HepG2 (cell line): ENCODE data around the gene IQCN. TPM values are rescaled to one million over a fixed set of nuclear protein-coding genes. Genes with fewer than 3 reads are reported as not detected.

Experiments used
- CBX5 ChIP-seq: sonication (generic); formaldehyde crosslinking; IDR thresholded peaks from 2 replicates; pipeline ENCODE4 v1.4.0; 2020; ENCODE audit warnings: missing genetic modification reagents, borderline replicate concordance
- EEA1 ChIP-seq: sonication (generic); formaldehyde crosslinking; IDR thresholded peaks from 2 replicates; pipeline ENCODE4 v1.5.1; 2020; ENCODE audit warnings: mild to moderate bottlenecking, missing genetic modification reagents, borderline replicate concordance
- FOXK1 ChIP-seq: sonication (generic); formaldehyde crosslinking; IDR thresholded peaks from 2 replicates; pipeline ENCODE4 v1.4.0; 2020; ENCODE audit warnings: low read depth, missing genetic modification reagents, borderline replicate concordance
- HMG20B ChIP-seq: conservative IDR thresholded peaks from 2 replicates; pipeline ENCODE4 v1.6.1; 2016; ENCODE audit warnings: missing genetic modification reagents, missing compliant biosample characterization
- ISL2 ChIP-seq: sonication (generic); formaldehyde crosslinking; IDR thresholded peaks from 2 replicates; pipeline ENCODE4 v1.5.0; 2020; ENCODE audit warnings: missing genetic modification reagents
- NFE2L1 ChIP-seq: sonication (generic); formaldehyde crosslinking; IDR thresholded peaks from 2 replicates; pipeline ENCODE4 v1.4.0; 2020; ENCODE audit warnings: missing genetic modification reagents, mild to moderate bottlenecking, borderline replicate concordance
- PITX1 ChIP-seq: sonication (generic); formaldehyde crosslinking; IDR thresholded peaks from 2 replicates; pipeline ENCODE4 v1.5.1; 2020; ENCODE audit warnings: mild to moderate bottlenecking, missing genetic modification reagents
- RFXAP ChIP-seq: sonication (generic); formaldehyde crosslinking; IDR thresholded peaks from 2 replicates; pipeline ENCODE4 v1.4.0; 2020; ENCODE audit warnings: missing genetic modification reagents, borderline replicate concordance
- ZNF629 ChIP-seq: sonication (generic); formaldehyde crosslinking; conservative IDR thresholded peaks from 2 replicates; pipeline ENCODE4 v1.5.0; 2020; ENCODE audit warnings: missing genetic modification reagents
- polyA plus RNA-seq, 8 experiments: library from polyadenylated mRNA; depleted of rRNA in 3 of 8; stranded (reverse) in 7 of 8; unstranded in 1 of 8; fragments of >200 nt; fragmentation: Illumina TruSeq in 4 of 8; extraction: Trizol in 4 of 8; gene quantifications; 2 replicates each; pipeline versions ENCODE4 v1.2.1 to v1.2.3, GENCODE V29; 2011 to 2016; ENCODE audit warnings: low read depth in 4 of 8, missing spikeins in 1 of 8, mixed read lengths in 1 of 8; ENCODE audit not compliant: insufficient read depth in 1 of 8
- total RNA-seq, 5 experiments: library from RNA; depleted of rRNA; stranded (reverse); fragments of >200 nt; fragmentation: Illumina TruSeq; extraction: Trizol; gene quantifications; 2 replicates each; pipeline ENCODE4 v1.2.3, GENCODE V29; 2016; ENCODE audit warnings: low read depth in 1 of 5
- TF ChIP-seq, protein P1 (sequence below): sonication (generic); formaldehyde crosslinking; IDR thresholded peaks from 2 replicates; pipeline ENCODE4 v1.4.0; 2020; ENCODE audit warnings: missing genetic modification reagents
- TF ChIP-seq, protein P2 (sequence below): sonication (generic); formaldehyde crosslinking; IDR thresholded peaks from 2 replicates; pipeline ENCODE4 v1.4.0; 2020; ENCODE audit warnings: missing genetic modification reagents
- TF ChIP-seq, protein P3 (sequence below): sonication (generic); formaldehyde crosslinking; IDR thresholded peaks from 2 replicates; pipeline ENCODE4 v1.9.0; 2022; ENCODE audit warnings: missing genetic modification reagents, mild to moderate bottlenecking, borderline replicate concordance
- TF ChIP-seq, protein P4 (sequence below): sonication (generic); formaldehyde crosslinking; IDR thresholded peaks from 2 replicates; pipeline ENCODE4 v1.5.1; 2020; ENCODE audit warnings: mild to moderate bottlenecking, missing genetic modification reagents, moderate library complexity
- TF ChIP-seq, protein P5 (sequence below): sonication (generic); formaldehyde crosslinking; IDR thresholded peaks from 2 replicates; pipeline ENCODE4 v1.9.0; 2021; ENCODE audit warnings: missing genetic modification reagents, borderline replicate concordance

IQCN gene
- total and polyA plus RNA-seq, 2 of the 13 experiments (the other 11 are each of a cell fraction or from before 2014, with no cell fraction given) = 0.04 to 0.18 TPM

DNA sequence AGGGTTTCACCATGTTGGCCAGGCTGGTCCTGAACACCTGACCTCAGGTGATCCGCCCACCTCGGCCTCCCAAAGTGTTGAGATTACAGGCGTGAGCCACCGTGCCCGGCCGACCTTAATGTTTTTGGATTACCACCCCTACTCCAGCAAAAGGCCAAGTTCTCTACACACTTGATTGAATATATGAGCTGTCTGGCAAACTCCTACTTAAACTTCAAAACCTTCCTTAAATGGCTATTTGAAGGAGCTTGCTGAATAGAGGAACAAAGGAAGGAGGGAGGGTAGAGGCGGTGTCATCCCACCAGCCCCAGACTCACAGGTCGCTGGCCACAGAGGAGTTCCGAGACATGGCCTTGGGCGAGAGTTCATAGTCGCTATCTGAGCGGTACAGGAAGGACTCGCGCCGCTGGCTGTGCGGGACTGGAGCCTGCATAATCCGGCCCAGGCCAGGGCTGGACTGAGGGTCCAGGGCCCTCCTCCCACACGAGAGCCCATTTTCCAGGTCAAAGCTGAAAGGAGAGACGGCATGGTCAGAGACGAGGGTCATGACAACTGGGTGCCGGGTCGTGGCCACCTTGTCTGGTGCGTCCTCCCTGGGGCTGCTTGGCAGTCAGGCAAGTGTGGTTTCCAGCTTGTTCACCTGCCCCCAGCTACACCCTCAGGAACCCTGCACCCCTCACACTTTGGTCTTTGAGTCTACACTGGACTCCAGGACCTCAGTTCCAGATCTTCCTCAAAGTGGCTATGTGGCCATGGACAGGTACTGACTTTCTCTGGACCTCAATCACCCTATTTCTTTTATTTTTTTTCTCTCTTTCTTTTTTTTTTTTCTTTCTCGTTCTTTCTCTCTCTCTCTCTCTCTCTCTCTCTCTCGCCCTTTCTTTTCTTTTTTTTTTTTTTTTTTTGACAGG is 52.2 kb downstream of the IQCN start (continued):
- TF ChIP-seq, protein P1, sequence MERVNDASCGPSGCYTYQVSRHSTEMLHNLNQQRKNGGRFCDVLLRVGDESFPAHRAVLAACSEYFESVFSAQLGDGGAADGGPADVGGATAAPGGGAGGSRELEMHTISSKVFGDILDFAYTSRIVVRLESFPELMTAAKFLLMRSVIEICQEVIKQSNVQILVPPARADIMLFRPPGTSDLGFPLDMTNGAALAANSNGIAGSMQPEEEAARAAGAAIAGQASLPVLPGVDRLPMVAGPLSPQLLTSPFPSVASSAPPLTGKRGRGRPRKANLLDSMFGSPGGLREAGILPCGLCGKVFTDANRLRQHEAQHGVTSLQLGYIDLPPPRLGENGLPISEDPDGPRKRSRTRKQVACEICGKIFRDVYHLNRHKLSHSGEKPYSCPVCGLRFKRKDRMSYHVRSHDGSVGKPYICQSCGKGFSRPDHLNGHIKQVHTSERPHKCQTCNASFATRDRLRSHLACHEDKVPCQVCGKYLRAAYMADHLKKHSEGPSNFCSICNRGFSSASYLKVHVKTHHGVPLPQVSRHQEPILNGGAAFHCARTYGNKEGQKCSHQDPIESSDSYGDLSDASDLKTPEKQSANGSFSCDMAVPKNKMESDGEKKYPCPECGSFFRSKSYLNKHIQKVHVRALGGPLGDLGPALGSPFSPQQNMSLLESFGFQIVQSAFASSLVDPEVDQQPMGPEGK (CRISPR knock-in tag) = no peak
- TF ChIP-seq, protein P2, sequence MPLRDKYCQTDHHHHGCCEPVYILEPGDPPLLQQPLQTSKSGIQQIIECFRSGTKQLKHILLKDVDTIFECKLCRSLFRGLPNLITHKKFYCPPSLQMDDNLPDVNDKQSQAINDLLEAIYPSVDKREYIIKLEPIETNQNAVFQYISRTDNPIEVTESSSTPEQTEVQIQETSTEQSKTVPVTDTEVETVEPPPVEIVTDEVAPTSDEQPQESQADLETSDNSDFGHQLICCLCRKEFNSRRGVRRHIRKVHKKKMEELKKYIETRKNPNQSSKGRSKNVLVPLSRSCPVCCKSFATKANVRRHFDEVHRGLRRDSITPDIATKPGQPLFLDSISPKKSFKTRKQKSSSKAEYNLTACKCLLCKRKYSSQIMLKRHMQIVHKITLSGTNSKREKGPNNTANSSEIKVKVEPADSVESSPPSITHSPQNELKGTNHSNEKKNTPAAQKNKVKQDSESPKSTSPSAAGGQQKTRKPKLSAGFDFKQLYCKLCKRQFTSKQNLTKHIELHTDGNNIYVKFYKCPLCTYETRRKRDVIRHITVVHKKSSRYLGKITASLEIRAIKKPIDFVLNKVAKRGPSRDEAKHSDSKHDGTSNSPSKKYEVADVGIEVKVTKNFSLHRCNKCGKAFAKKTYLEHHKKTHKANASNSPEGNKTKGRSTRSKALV = peak; percentile 57; the same call in 1 of the 2 replicates
- TF ChIP-seq RFXAP (CRISPR knock-in tag) (no peak), HMG20B (CRISPR knock-in tag) (no peak), CBX5 (CRISPR knock-in tag) (no peak), NFE2L1 (CRISPR knock-in tag) (no peak), FOXK1 (CRISPR knock-in tag) (no peak), EEA1 (no peak), PITX1 (CRISPR knock-in tag) (peak; percentile 60), ISL2 (CRISPR knock-in tag) (no peak), ZNF629 (peak; percentile 93)
- TF ChIP-seq, protein P3, sequence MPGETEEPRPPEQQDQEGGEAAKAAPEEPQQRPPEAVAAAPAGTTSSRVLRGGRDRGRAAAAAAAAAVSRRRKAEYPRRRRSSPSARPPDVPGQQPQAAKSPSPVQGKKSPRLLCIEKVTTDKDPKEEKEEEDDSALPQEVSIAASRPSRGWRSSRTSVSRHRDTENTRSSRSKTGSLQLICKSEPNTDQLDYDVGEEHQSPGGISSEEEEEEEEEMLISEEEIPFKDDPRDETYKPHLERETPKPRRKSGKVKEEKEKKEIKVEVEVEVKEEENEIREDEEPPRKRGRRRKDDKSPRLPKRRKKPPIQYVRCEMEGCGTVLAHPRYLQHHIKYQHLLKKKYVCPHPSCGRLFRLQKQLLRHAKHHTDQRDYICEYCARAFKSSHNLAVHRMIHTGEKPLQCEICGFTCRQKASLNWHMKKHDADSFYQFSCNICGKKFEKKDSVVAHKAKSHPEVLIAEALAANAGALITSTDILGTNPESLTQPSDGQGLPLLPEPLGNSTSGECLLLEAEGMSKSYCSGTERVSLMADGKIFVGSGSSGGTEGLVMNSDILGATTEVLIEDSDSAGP (CRISPR knock-in tag) = peak; percentile 49; the same call in 1 of the 2 replicates
- TF ChIP-seq, protein P4, sequence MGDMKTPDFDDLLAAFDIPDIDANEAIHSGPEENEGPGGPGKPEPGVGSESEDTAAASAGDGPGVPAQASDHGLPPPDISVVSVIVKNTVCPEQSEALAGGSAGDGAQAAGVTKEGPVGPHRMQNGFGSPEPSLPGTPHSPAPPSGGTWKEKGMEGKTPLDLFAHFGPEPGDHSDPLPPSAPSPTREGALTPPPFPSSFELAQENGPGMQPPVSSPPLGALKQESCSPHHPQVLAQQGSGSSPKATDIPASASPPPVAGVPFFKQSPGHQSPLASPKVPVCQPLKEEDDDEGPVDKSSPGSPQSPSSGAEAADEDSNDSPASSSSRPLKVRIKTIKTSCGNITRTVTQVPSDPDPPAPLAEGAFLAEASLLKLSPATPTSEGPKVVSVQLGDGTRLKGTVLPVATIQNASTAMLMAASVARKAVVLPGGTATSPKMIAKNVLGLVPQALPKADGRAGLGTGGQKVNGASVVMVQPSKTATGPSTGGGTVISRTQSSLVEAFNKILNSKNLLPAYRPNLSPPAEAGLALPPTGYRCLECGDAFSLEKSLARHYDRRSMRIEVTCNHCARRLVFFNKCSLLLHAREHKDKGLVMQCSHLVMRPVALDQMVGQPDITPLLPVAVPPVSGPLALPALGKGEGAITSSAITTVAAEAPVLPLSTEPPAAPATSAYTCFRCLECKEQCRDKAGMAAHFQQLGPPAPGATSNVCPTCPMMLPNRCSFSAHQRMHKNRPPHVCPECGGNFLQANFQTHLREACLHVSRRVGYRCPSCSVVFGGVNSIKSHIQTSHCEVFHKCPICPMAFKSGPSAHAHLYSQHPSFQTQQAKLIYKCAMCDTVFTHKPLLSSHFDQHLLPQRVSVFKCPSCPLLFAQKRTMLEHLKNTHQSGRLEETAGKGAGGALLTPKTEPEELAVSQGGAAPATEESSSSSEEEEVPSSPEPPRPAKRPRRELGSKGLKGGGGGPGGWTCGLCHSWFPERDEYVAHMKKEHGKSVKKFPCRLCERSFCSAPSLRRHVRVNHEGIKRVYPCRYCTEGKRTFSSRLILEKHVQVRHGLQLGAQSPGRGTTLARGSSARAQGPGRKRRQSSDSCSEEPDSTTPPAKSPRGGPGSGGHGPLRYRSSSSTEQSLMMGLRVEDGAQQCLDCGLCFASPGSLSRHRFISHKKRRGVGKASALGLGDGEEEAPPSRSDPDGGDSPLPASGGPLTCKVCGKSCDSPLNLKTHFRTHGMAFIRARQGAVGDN (CRISPR knock-in tag) = peak; percentile 74
- TF ChIP-seq, protein P5, sequence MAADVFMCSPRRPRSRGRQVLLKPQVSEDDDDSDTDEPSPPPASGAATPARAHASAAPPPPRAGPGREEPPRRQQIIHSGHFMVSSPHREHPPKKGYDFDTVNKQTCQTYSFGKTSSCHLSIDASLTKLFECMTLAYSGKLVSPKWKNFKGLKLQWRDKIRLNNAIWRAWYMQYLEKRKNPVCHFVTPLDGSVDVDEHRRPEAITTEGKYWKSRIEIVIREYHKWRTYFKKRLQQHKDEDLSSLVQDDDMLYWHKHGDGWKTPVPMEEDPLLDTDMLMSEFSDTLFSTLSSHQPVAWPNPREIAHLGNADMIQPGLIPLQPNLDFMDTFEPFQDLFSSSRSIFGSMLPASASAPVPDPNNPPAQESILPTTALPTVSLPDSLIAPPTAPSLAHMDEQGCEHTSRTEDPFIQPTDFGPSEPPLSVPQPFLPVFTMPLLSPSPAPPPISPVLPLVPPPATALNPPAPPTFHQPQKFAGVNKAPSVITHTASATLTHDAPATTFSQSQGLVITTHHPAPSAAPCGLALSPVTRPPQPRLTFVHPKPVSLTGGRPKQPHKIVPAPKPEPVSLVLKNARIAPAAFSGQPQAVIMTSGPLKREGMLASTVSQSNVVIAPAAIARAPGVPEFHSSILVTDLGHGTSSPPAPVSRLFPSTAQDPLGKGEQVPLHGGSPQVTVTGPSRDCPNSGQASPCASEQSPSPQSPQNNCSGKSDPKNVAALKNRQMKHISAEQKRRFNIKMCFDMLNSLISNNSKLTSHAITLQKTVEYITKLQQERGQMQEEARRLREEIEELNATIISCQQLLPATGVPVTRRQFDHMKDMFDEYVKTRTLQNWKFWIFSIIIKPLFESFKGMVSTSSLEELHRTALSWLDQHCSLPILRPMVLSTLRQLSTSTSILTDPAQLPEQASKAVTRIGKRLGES = no peak
